Measurements from ENCODE around the gene CYTH4. TPM values are rescaled to one million over a fixed set of nuclear protein-coding genes. Genes with fewer than 3 reads are reported as not detected.
"Not testable (repeated sequence)": the region's sequence is repeated elsewhere in the genome, so short reads cannot be mapped to it uniquely, and the experiment has no call there.

The CYTH4 gene
- 10 to 100 TPM; 23.1 to 24.7 TPM for total RNA-seq
- polyA plus RNA-seq: 80.2 TPM

- H3K9me3 ChIP-seq (ENCODE audit: low read length): no peaks in the 10 kb centered on the region
- H3K4me3 Mint-ChIP-seq: peak within 1 kb of the TSS; percentile 89 to 98 (median 95)
- peak within 1 kb of the TSS; percentile 89 for H3K4me3 ChIP-seq (ENCODE audit: low read length)
- H3K36me3 Mint-ChIP-seq: peaks cover 5 to 41% (median 8%) of the 10 kb centered on the region in 3 donors
- H3K36me3 ChIP-seq (ENCODE audit: insufficient read depth, low read length): peaks cover 11% of the 10 kb centered on the region
- ChIA-PET POLR2A (interaction anchor here (1.1 to 1.9 kb wide), 4 partner anchors 15 to 28 kb away, joined by 4 to 7 read pairs (median 6); no protein-coding TSS in a partner anchor), CTCF (interaction anchor here (1.3 to 2.4 kb wide), 3 partner anchors 9 to 33 kb away, joined by 3 to 10 read pairs (median 4); no protein-coding TSS in a partner anchor)
- peaks cover 58 to 62% (median 62%) of the 10 kb centered on the region in 3 donors for H3K4me1 Mint-ChIP-seq
- H3K27me3 ChIP-seq (ENCODE audit: insufficient read depth, low read length, poor library complexity, severe bottlenecking): no peaks in the 10 kb centered on the region
- no peaks in the 10 kb centered on the region for H3K9me3 Mint-ChIP-seq
- peak within 1 kb of the TSS; percentile 86 to 100 (median 98) for H3K27ac Mint-ChIP-seq
- H3K27me3 Mint-ChIP-seq: peaks cover 0 to 1% of the 10 kb centered on the region in 2 donors
- peak within 1 kb of the TSS; percentile 70 for H3K27ac ChIP-seq (ENCODE audit: low read depth, low read length)
- peaks cover 26% of the 10 kb centered on the region for H3K4me1 ChIP-seq (ENCODE audit: insufficient read depth, low read length)
- peak; percentile 63 to 83 (median 68) for DNase-seq
Measured at GRCh38 chr22:37282385-37282677, at the start of gene CYTH4. CYTH4 (plus strand) TSS chr22:37282508; CDS start chr22:37282570, 62 bp downstream.

- not testable (repeated sequence) for H3K27ac ChIP-seq (ENCODE audit: low read depth, low read length); H3K4me3 ChIP-seq (ENCODE audit: low read length); H3K27me3 ChIP-seq (ENCODE audit: insufficient read depth, low read length, poor library complexity, severe bottlenecking); H3K9me3 Mint-ChIP-seq; H3K9me3 ChIP-seq (ENCODE audit: low read length); DNase-seq; H3K27me3 Mint-ChIP-seq
- H3K4me1 Mint-ChIP-seq: peaks cover 96 to 100% (median 100%) of the 10 kb centered on the region in 3 donors
- Histone ChIP-seq H3K36me3 (ENCODE audit: insufficient read depth, low read length) (peaks cover 68% of the 10 kb centered on the region), H3K4me1 (ENCODE audit: insufficient read depth, low read length) (peaks cover 99% of the 10 kb centered on the region)
- ChIA-PET CTCF (interaction anchor here (0.8 to 6.9 kb wide), 3 partner anchors 11 to 34 kb away, joined by 4 to 47 read pairs (median 9); partner anchors contain the start of gene RAC2), POLR2A (interaction anchor here (6.6 kb wide), 1 partner anchor 8 kb away, joined by 115 read pairs; the partner anchor contains the start of gene RAC2)
- H3K27ac Mint-ChIP-seq: peak overlapping the region; percentile 79 to 100 (median 96)
- peaks cover 14 to 84% (median 18%) of the 10 kb centered on the region in 3 donors for H3K36me3 Mint-ChIP-seq
- peak overlapping the region in 5 of 7 donors; percentile 58 to 98 (median 68) for H3K4me3 Mint-ChIP-seq
Measured at GRCh38 chr22:37233371-37233750, 48.9 kb upstream of the CYTH4 start.

- Histone ChIP-seq H3K4me3 (ENCODE audit: low read length) (peak overlapping the region; percentile 29), H3K36me3 (ENCODE audit: insufficient read depth, low read length) (peaks cover 72% of the 10 kb centered on the region), H3K4me1 (ENCODE audit: insufficient read depth, low read length) (peaks cover 98% of the 10 kb centered on the region), H3K27me3 (ENCODE audit: insufficient read depth, low read length, poor library complexity, severe bottlenecking) (no peaks in the 10 kb centered on the region), H3K9me3 (ENCODE audit: low read length) (no peaks in the 10 kb centered on the region), H3K27ac (ENCODE audit: low read depth, low read length) (peak overlapping the region; percentile 28)
- CTCF ChIA-PET: interaction anchor here (0.8 to 6.9 kb wide), 3 partner anchors 10 to 34 kb away, joined by 4 to 47 read pairs (median 5); partner anchors contain the start of gene RAC2
- Mint-ChIP-seq H3K27ac (peak overlapping the region; percentile 93 to 100 (median 96)), H3K36me3 (peaks cover 14 to 84% (median 19%) of the 10 kb centered on the region in 3 donors), H3K4me3 (peak overlapping the region; percentile 62 to 98 (median 69)), H3K9me3 (no peaks in the 10 kb centered on the region), H3K4me1 (peaks cover 96 to 100% (median 100%) of the 10 kb centered on the region in 3 donors), H3K27me3 (no peaks in the 10 kb centered on the region)
- POLR2A ChIA-PET: interaction anchor here (6.6 kb wide), 1 partner anchor 8 kb away, joined by 115 read pairs; the partner anchor contains the start of gene RAC2
- peak in 1 of 5 donors; percentile 21 for DNase-seq
Measured at GRCh38 chr22:37233751-37234631, 48.3 kb upstream of the CYTH4 start.

- Histone ChIP-seq H3K27me3 (ENCODE audit: insufficient read depth, low read length, poor library complexity, severe bottlenecking) (no peaks in the 10 kb centered on the region), H3K4me3 (ENCODE audit: low read length) (peak overlapping the region; percentile 29), H3K36me3 (ENCODE audit: insufficient read depth, low read length) (peaks cover 77% of the 10 kb centered on the region), H3K27ac (ENCODE audit: low read depth, low read length) (peak overlapping the region; percentile 28), H3K9me3 (ENCODE audit: low read length) (no peaks in the 10 kb centered on the region), H3K4me1 (ENCODE audit: insufficient read depth, low read length) (peaks cover 98% of the 10 kb centered on the region)
- peak overlapping the region; percentile 57 to 98 (median 75) for H3K4me3 Mint-ChIP-seq
- peaks cover 14 to 87% (median 18%) of the 10 kb centered on the region in 3 donors for H3K36me3 Mint-ChIP-seq
- H3K9me3 Mint-ChIP-seq: no peaks in the 10 kb centered on the region
- DNase-seq: no peak
- H3K27me3 Mint-ChIP-seq: no peaks in the 10 kb centered on the region
- peaks cover 96 to 100% (median 100%) of the 10 kb centered on the region in 3 donors for H3K4me1 Mint-ChIP-seq
- H3K27ac Mint-ChIP-seq: peak overlapping the region; percentile 93 to 100 (median 98)
- POLR2A ChIA-PET: no interaction called here
- CTCF ChIA-PET: interaction anchor here (1.3 to 6.9 kb wide), 2 partner anchors 26 to 35 kb away, joined by 5 to 47 read pairs; no protein-coding TSS in a partner anchor
Measured at GRCh38 chr22:37234736-37235711, 47.3 kb upstream of the CYTH4 start.

GRCh38 chr22:37235897-37236607 is 46.3 kb upstream of the CYTH4 start:
- no peak for DNase-seq
- H3K27ac ChIP-seq (ENCODE audit: low read depth, low read length): peak overlapping the region; percentile 2
- Mint-ChIP-seq H3K27ac (peak overlapping the region; percentile 93 to 100 (median 98)), H3K36me3 (peaks cover 15 to 91% (median 22%) of the 10 kb centered on the region in 3 donors), H3K9me3 (no peaks in the 10 kb centered on the region), H3K4me1 (peaks cover 96 to 100% (median 100%) of the 10 kb centered on the region in 3 donors), H3K4me3 (peak overlapping the region; percentile 73 to 98 (median 78)), H3K27me3 (no peaks in the 10 kb centered on the region)
- H3K9me3 ChIP-seq (ENCODE audit: low read length): no peaks in the 10 kb centered on the region
- ChIA-PET POLR2A (interaction anchor here (2.6 kb wide), 1 partner anchor 24 kb away, joined by 8 read pairs; no protein-coding TSS in a partner anchor), CTCF (interaction anchor here (13.1 kb wide), 1 partner anchor 26 kb away, joined by 233 read pairs; no protein-coding TSS in a partner anchor)
- no peak overlapping the region for H3K4me3 ChIP-seq (ENCODE audit: low read length)
- no peaks in the 10 kb centered on the region for H3K27me3 ChIP-seq (ENCODE audit: insufficient read depth, low read length, poor library complexity, severe bottlenecking)
- peaks cover 99% of the 10 kb centered on the region for H3K4me1 ChIP-seq (ENCODE audit: insufficient read depth, low read length)
- peaks cover 82% of the 10 kb centered on the region for H3K36me3 ChIP-seq (ENCODE audit: insufficient read depth, low read length)

- peak in 1 of 5 donors; percentile 78 for DNase-seq
- no peaks in the 10 kb centered on the region for H3K9me3 Mint-ChIP-seq
- Histone ChIP-seq H3K4me3 (ENCODE audit: low read length) (peak overlapping the region; percentile 49), H3K27me3 (ENCODE audit: insufficient read depth, low read length, poor library complexity, severe bottlenecking) (no peaks in the 10 kb centered on the region), H3K9me3 (ENCODE audit: low read length) (no peaks in the 10 kb centered on the region), H3K36me3 (ENCODE audit: insufficient read depth, low read length) (peaks cover 66% of the 10 kb centered on the region), H3K4me1 (ENCODE audit: insufficient read depth, low read length) (peaks cover 96% of the 10 kb centered on the region), H3K27ac (ENCODE audit: low read depth, low read length) (peak overlapping the region; percentile 40)
- H3K27ac Mint-ChIP-seq: peak overlapping the region; percentile 93 to 100 (median 99)
- peaks cover 11 to 88% (median 19%) of the 10 kb centered on the region in 3 donors for H3K36me3 Mint-ChIP-seq
- no peaks in the 10 kb centered on the region for H3K27me3 Mint-ChIP-seq
- peaks cover 94 to 100% (median 100%) of the 10 kb centered on the region in 3 donors for H3K4me1 Mint-ChIP-seq
- ChIA-PET POLR2A (interaction anchor here (0.5 to 9.1 kb wide), 10 partner anchors 7 to 77 kb away, joined by 3 to 115 read pairs (median 4); no protein-coding TSS in a partner anchor), CTCF (interaction anchor here (0.8 to 13.1 kb wide), 22 partner anchors 8 to 221 kb away, joined by 3 to 233 read pairs (median 6); no protein-coding TSS in a partner anchor)
- peak overlapping the region; percentile 70 to 98 (median 85) for H3K4me3 Mint-ChIP-seq
Measured at GRCh38 chr22:37237371-37238268, 44.7 kb upstream of the CYTH4 start.
